Gastroesophageal sphincter (tissue), 4 donors: Measurements from ENCODE around the gene BACH2. TPM values are rescaled to one million over a fixed set of nuclear protein-coding genes. Genes with fewer than 3 reads are reported as not detected.

Experiments
- ATAC-seq: fragments of 150-250 bp; one replicate; pipeline ENCODE4 v1.9.1; 2016; ENCODE audit warnings: mild to moderate bottlenecking, moderate library complexity
- H3K27ac ChIP-seq, 4 donors: fragments of 200-600 bp; sonication (generic) in 3 of 4; 1 replicate in 3 of 4; 2 replicates in 1 of 4; pipeline ENCODE4 v1.5.1; 2016 to 2019
- H3K27me3 ChIP-seq: fragments of 200-600 bp; sonication (generic); one replicate; pipeline ENCODE4 v1.5.1; 2019
- H3K36me3 ChIP-seq, 2 donors: fragments of 200-600 bp; sonication (generic); one replicate each; pipeline ENCODE4 v1.5.1; 2019; ENCODE audit warnings: control low read depth in 1 of 2
- H3K4me1 ChIP-seq, 3 donors: fragments of 200-600 bp; sonication (generic); 1 replicate in 2 of 3; 2 replicates in 1 of 3; pipeline ENCODE4 v1.5.1; 2016 to 2019; ENCODE audit warnings: control low read depth in 2 of 3
- H3K4me3 ChIP-seq, 2 donors: fragments of 200-600 bp; sonication (generic); one replicate each; pipeline ENCODE4 v1.5.1; 2019; ENCODE audit warnings: mild to moderate bottlenecking in 1 of 2, moderate library complexity in 1 of 2
- H3K9me3 ChIP-seq, 3 donors: fragments of 200-600 bp; sonication (generic); one replicate each; pipeline ENCODE4 v1.5.1; 2017 to 2019; ENCODE audit warnings: control low read depth in 2 of 3
- EP300 ChIP-seq: sonication (generic); formaldehyde crosslinking; IDR thresholded peaks from one replicate; pipeline ENCODE4 v1.6.1; 2017; ENCODE audit warnings: antibody characterized with exemption, mild to moderate bottlenecking
- POLR2A ChIP-seq, 2 donors: fragments of 450-650 bp; IDR thresholded peaks; one replicate each; pipeline ENCODE4 v1.6.1; 2017; ENCODE audit warnings: antibody characterized with exemption in 2 of 2, mild to moderate bottlenecking in 2 of 2, moderate library complexity in 1 of 2
- POLR2AphosphoS5 ChIP-seq: sonication (generic); formaldehyde crosslinking; IDR thresholded peaks from one replicate; pipeline ENCODE4 v1.6.1; 2017; ENCODE audit warnings: antibody characterized with exemption
- WGBS, 2 donors: methylation state at CpG; one replicate each; pipeline ENCODE4 v1.1.5; 2018; ENCODE audit warnings: low coverage in 1 of 2; 5-methylcytosine and 5-hydroxymethylcytosine counted together
- total RNA-seq, 4 donors: library from RNA; depleted of rRNA; stranded (reverse); fragments of >200 nt; gene quantifications; one replicate each; pipeline ENCODE4 v1.1.0, GENCODE V29; 2016
- TF ChIP-seq, protein P1 (sequence below), 4 experiments: fragments of 200-600 bp in 2 of 4; fragments of 450-650 bp in 2 of 4; sonication (generic) in 1 of 4; IDR thresholded peaks; one replicate each; pipeline ENCODE4 v1.5.1; 2017 to 2019; ENCODE audit warnings: antibody characterized with exemption in 4 of 4, mild to moderate bottlenecking in 2 of 4, moderate library complexity in 2 of 4

The BACH2 gene
- total RNA-seq, 4 donors from 2014 or later = 3.5 to 10.4 (median 3.9) TPM

DNA sequence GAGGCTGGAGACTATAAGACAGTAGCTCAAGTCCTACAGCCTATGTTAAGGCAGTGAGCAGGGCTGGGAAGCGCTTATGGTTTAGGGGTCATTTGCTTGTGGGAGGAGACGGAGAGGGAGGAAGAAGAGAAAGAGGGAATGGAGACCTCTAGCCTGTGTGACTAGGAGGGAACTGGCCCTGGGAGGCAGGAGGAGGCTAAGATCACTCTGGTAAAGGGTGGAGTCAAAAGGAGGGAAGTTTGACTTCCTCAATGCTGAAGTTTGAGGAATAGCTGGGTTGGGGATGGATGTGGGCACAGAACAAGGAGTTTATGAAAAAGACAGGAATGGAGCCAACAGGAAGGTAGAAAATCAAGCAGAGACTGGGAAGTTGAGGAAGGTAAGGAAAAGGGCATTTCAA is 6.4 kb upstream of the BACH2 start:
- 55 to 88% methylated on average over 2 of the region's 2 CpGs for WGBS, 2 donors
- Histone ChIP-seq H3K27me3 (no peaks in the 10 kb centered on the region), H3K36me3 (no peaks in the 10 kb centered on the region), H3K4me1 (no peaks in the 10 kb centered on the region), H3K4me3 (no peak overlapping the region), H3K9me3 (no peaks in the 10 kb centered on the region), H3K27ac (no peak overlapping the region)
- ATAC-seq = no peak
- TF ChIP-seq EP300 (no peak), POLR2A (IDR thresholded peaks at IDR 0.05) (no peak), POLR2AphosphoS5 (no peak)
- TF ChIP-seq, protein P1, sequence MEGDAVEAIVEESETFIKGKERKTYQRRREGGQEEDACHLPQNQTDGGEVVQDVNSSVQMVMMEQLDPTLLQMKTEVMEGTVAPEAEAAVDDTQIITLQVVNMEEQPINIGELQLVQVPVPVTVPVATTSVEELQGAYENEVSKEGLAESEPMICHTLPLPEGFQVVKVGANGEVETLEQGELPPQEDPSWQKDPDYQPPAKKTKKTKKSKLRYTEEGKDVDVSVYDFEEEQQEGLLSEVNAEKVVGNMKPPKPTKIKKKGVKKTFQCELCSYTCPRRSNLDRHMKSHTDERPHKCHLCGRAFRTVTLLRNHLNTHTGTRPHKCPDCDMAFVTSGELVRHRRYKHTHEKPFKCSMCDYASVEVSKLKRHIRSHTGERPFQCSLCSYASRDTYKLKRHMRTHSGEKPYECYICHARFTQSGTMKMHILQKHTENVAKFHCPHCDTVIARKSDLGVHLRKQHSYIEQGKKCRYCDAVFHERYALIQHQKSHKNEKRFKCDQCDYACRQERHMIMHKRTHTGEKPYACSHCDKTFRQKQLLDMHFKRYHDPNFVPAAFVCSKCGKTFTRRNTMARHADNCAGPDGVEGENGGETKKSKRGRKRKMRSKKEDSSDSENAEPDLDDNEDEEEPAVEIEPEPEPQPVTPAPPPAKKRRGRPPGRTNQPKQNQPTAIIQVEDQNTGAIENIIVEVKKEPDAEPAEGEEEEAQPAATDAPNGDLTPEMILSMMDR (IDR thresholded peaks at IDR 0.05) = no peak

DNA sequence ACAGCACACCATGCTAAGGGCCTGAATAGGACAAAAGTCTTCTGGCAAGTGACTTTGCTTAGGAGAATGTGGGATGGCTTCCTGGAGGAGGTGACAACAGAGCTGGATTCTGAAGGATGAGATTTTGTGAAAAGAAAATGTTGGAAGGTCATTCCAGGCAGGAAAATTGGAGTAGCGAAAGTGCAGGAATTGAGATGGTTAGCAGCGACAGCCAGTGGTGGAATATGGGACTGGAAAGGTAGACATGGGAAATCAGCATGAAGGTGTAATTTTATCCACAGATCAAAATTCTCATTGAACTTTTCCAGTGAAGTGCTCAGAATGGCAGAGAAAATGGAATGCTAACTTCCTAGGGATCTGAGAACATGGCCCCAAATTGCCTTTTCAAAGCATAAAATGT is 5.7 kb upstream of the BACH2 start:
- Histone ChIP-seq H3K4me3 (no peak overlapping the region), H3K4me1 (peaks cover 0 to 3% (median 0%) of the 10 kb centered on the region in 3 donors), H3K36me3 (no peaks in the 10 kb centered on the region), H3K27me3 (no peaks in the 10 kb centered on the region), H3K27ac (no peak overlapping the region), H3K9me3 (no peaks in the 10 kb centered on the region)
- TF ChIP-seq EP300 (no peak), POLR2AphosphoS5 (no peak)
- 90 to 100% methylated on average over 2 of the region's 2 CpGs for WGBS, 2 donors
- no peak for ATAC-seq

DNA sequence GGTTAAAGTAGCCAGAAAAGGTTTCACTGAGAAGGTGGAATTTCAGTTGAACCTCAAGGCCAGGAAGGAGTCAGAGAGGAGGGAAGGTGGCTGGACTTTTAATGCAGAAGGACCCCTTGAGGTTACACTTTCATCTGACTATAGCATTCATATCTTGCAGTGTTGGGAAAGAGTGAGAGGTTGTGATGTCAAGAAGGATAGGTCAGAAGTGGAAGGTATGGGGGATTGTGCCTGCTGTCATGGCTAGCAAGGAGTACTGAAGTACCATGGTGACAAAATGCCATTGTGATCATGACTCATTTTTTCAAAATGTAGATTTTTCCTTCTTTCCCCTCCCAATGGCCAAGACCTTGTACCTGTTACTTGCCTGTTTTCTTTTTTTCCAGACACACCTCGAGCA is 5.2 kb upstream of the BACH2 start:
- H3K27me3 ChIP-seq = no peaks in the 10 kb centered on the region
- no peak for TF ChIP-seq EP300
- TF ChIP-seq, protein P1 (IDR thresholded peaks at IDR 0.05) = no peak
- no peak for TF ChIP-seq POLR2AphosphoS5
- no peak for TF ChIP-seq POLR2A (IDR thresholded peaks at IDR 0.05)
- H3K9me3 ChIP-seq = no peaks in the 10 kb centered on the region
- no peaks in the 10 kb centered on the region for H3K36me3 ChIP-seq
- H3K4me1 ChIP-seq = peaks cover 0 to 8% (median 0%) of the 10 kb centered on the region in 3 donors
- no peak overlapping the region for H3K27ac ChIP-seq
- no peak overlapping the region for H3K4me3 ChIP-seq
- WGBS, 2 donors = 83 to 100% methylated on average over 1 of the region's 1 CpG
- ATAC-seq = no peak

DNA sequence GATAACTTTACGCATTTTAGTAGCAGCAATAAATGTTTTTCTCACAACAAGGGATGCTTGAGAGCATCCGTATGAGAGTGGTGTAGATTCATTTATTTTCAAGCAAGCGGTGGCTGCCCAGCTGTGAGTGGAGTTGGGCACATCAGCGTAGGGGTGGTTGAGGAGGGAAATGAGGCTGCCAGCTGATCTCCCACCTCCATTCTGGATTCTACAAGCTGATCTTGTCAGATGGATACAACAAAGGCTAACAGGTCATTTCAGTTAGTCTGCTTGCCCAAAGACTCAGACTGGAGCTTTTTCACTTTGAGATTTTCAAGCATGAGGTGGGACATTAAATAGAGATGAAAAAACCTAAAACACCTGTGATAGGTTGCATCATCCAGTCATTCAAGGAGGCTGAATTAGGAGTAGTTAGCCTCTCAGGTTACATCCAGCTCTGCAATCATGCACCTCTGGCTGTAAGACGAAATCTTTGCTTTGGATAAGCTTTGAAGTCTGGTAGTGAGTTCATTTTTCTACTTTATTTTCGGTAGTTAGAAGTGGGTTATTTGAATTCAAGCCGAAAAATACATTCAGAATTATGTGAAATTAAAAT is 1.9 kb upstream of the BACH2 start:
- peaks cover 0 to 31% (median 3%) of the 10 kb centered on the region in 3 donors for H3K4me1 ChIP-seq
- H3K27ac ChIP-seq = peak overlapping the region in 2 of 4 donors; percentile 87 to 92
- no peak for ATAC-seq
- no peaks in the 10 kb centered on the region for H3K36me3 ChIP-seq
- 81 to 83% methylated on average over 2 to 7 of the region's 7 CpGs for WGBS, 2 donors
- no peak overlapping the region for H3K4me3 ChIP-seq
- TF ChIP-seq EP300 (no peak), POLR2AphosphoS5 (no peak), POLR2A (IDR thresholded peaks at IDR 0.05) (no peak)
- TF ChIP-seq, protein P1 (IDR thresholded peaks at IDR 0.05) = no peak
- H3K9me3 ChIP-seq = no peaks in the 10 kb centered on the region
- H3K27me3 ChIP-seq = no peaks in the 10 kb centered on the region

DNA sequence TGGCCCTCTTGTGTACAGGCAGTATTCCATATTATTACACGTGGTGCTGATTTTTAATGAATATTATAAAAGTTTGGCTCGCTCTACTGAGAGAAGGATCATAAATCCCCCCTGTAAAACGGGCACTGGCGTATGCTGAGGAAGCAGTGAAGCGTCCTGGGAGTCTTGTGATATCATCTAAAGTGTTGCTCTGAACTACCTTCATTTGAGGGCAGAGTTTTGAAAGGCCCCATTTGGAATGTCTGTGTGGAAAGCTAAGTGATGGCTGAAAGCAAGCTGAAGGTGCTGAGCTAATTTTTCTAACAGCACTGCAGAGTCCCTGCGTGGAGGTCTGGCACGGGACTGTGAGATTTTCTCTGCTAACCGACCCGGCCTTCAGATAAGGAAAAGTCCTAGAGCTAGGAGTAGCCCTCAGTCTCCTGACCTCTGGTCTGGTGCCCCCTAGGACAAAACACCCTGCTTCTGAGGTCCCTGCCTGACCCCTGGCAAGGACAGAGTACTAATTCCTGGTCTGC is 1.3 kb upstream of the BACH2 start:
- no peak for TF ChIP-seq POLR2AphosphoS5
- TF ChIP-seq EP300 = no peak
- TF ChIP-seq POLR2A (IDR thresholded peaks at IDR 0.05) = no peak
- TF ChIP-seq, protein P1 (IDR thresholded peaks at IDR 0.05) = no peak
- ATAC-seq = no peak
- Histone ChIP-seq H3K36me3 (no peaks in the 10 kb centered on the region), H3K4me3 (no peak overlapping the region), H3K4me1 (peaks cover 0 to 37% (median 3%) of the 10 kb centered on the region in 3 donors), H3K27me3 (no peaks in the 10 kb centered on the region), H3K9me3 (no peaks in the 10 kb centered on the region), H3K27ac (peak overlapping the region in 3 of 4 donors; percentile 87 to 99 (median 92))
- WGBS, 2 donors = 75 to 85% methylated on average over 5 of the region's 9 CpGs
